GM12872 (cell line): Measurements from ENCODE around the gene SUGCT.

ENCODE experiments used
- CTCF ChIP-seq: IDR thresholded peaks from 3 replicates; pipeline ENCODE4 v1.5.1; 2011; ENCODE audit warnings: low read depth, mild to moderate bottlenecking, low read length, moderate library complexity; ENCODE audit not compliant: insufficient read depth

The SUGCT gene

GRCh38 chr7:40457776-40458480, 323.1 kb downstream of the SUGCT start:
- no peak for TF ChIP-seq CTCF

GRCh38 chr7:40463446-40463845, 328.6 kb downstream of the SUGCT start:
- TF ChIP-seq CTCF = no peak

DNA sequence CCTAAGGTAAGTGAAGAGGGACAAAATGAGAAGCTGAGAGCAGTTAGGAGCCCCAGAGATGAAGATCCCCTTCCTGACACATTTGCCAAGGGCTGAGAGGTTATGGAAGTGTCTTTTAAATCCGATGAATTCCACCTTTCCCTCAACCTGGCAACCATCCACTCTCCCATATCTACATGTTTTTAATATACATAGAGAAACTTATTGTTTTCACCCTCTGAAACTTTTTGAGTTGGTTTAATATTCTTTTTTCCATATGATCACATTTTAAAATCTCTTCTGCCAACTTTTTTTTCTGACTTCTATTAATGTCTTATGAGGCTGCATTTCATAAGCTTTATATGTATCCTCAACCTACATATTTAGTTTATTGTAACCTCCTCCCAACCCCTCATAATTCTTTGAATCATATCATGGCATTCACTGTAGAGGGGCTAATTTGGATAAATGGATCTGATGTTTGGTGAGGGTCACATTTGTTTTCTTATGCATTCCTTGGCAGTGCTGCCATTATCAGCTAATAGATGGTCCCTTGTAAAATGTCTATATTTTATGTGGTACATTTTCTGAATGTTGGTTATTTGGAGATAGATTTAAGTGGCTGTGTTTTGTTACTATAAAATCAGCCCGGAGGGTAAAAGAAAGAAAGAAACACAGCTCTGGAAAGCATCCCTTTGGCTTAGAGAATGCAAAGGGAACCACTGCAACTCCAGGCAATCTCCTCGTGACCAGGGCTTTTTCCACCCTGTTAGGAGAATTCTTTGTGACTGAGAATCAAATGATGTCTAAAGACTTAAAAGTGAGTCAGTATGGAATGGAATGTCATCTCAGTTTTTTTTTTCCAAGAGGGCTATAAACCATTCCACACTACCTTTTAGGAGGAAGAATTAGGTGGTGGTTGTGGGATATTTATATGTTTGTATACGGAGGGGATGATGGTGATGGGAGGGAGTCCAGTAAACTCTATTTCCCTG, 334.4 kb downstream of the SUGCT start:
- no peak for TF ChIP-seq CTCF

DNA sequence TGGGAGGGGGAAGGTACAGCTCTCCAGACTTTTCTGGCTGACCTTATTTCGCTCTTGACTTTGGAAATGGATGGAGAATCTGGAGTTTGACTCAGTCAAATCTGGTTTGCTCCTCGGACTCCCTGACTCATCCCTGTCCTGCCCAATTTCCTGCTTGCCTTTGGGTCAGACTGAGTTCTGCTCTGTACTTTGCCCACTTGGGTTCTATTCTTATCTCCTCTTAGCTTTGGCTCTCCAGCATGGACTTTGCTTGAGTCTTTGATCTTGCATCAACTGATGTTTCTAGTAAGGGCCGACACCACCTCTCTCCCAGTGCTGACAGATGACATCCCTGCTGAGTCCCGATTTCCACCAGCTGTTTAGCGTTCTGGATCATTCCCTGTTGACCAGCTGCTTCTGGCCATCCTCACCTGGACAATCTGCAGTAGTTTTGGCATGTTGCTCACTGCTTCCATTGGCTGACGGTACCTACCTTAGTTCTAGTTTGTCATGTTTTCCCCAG, 335.3 kb downstream of the SUGCT start:
- TF ChIP-seq CTCF = no peak

- TF ChIP-seq CTCF = no peak
Observed at GRCh38 chr7:40470817-40471216, 336.0 kb downstream of the SUGCT start.

DNA sequence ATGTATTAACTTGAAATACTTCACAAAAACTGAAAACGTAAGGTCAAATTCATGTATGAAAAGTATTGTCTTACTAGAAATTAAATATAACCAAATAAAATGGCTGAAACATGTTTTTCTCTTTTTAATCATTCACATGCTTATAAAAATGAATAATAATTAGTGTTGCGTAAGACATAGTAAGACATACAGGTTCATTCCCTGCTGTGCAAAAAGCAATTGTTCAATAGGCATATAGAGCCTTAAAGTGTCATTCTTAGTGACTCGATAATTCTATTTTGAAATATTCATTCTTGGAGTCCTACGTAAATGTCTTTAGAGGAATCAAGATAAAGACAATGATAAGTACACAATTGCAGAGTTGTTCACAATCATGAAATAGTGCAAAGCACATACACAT, 337.1 kb downstream of the SUGCT start:
- TF ChIP-seq CTCF = no peak
